Tibial nerve (tissue), 4 donors: ENCODE results near the gene RNF135. TPM values are rescaled to one million over a fixed set of nuclear protein-coding genes. Genes with fewer than 3 reads are reported as not detected.

Source experiments
- DNase-seq, 2 donors: peaks; one replicate each; pipeline ENCODE4 v3.0.0-alpha.2; 2019; ENCODE audit warnings: low spot score in 2 of 2
- H3K27ac ChIP-seq, 4 donors: fragments of 200-600 bp; sonication (generic) in 3 of 4; one replicate each; pipeline ENCODE4 v1.5.1; 2017 to 2019; ENCODE audit warnings: mild to moderate bottlenecking in 1 of 4
- H3K27me3 ChIP-seq, 2 donors: fragments of 200-600 bp; sonication (generic) in 1 of 2; one replicate each; pipeline versions ENCODE4 v1.5.1 to v1.6.0; 2017 to 2019
- H3K36me3 ChIP-seq, 3 donors: fragments of 200-600 bp; sonication (generic); one replicate each; pipeline ENCODE4 v1.5.1; 2018 to 2019
- H3K4me1 ChIP-seq, 4 donors: fragments of 200-600 bp; sonication (generic) in 3 of 4; one replicate each; pipeline ENCODE4 v1.5.1; 2017 to 2019
- H3K4me3 ChIP-seq, 4 donors: fragments of 200-600 bp; sonication (generic) in 3 of 4; one replicate each; pipeline ENCODE4 v1.5.1; 2017 to 2019; ENCODE audit warnings: mild to moderate bottlenecking in 1 of 4, moderate library complexity in 1 of 4
- H3K9me3 ChIP-seq, 4 donors: fragments of 200-600 bp; sonication (generic) in 3 of 4; one replicate each; pipeline ENCODE4 v1.5.1; 2017 to 2019
- CTCF ChIP-seq, 5 experiments: fragments of 200-600 bp in 3 of 5; fragments of 450-650 bp in 2 of 5; sonication (generic) in 3 of 5; IDR thresholded peaks; one replicate each; pipeline ENCODE4 v1.5.1; 2016 to 2019; ENCODE audit warnings: antibody characterized with exemption in 5 of 5, mild to moderate bottlenecking in 3 of 5, moderate library complexity in 2 of 5
- EP300 ChIP-seq, 2 donors: sonication (generic); formaldehyde crosslinking; IDR thresholded peaks; one replicate each; pipeline ENCODE4 v1.6.1; 2017; ENCODE audit warnings: antibody characterized with exemption in 2 of 2, mild to moderate bottlenecking in 1 of 2
- POLR2A ChIP-seq, 2 donors: fragments of 450-650 bp; IDR thresholded peaks; one replicate each; pipeline ENCODE4 v1.6.1; 2017; ENCODE audit warnings: antibody characterized with exemption in 2 of 2, mild to moderate bottlenecking in 2 of 2, moderate library complexity in 2 of 2
- WGBS, 2 donors: methylation state at CpG; one replicate each; pipeline ENCODE4 v1.1.5; 2018; 5-methylcytosine and 5-hydroxymethylcytosine counted together
- total RNA-seq, 4 donors: library from RNA; depleted of rRNA; stranded (reverse); fragments of >200 nt; gene quantifications; one replicate each; pipeline ENCODE4 v1.1.0, GENCODE V29; 2016

RNF135 gene
- total RNA-seq, 4 donors from 2014 or later = 33.3 to 78.3 (median 45.3) TPM

- Histone ChIP-seq H3K4me3 (no peak overlapping the region), H3K9me3 (no peaks in the 10 kb centered on the region), H3K36me3 (peaks cover 2 to 98% (median 19%) of the 10 kb centered on the region in 3 donors), H3K27me3 (no peaks in the 10 kb centered on the region), H3K4me1 (no peaks in the 10 kb centered on the region), H3K27ac (no peak overlapping the region)
- TF ChIP-seq POLR2A (IDR thresholded peaks at IDR 0.05) (no peak), EP300 (IDR thresholded peaks at IDR 0.05) (no peak), CTCF (IDR thresholded peaks at IDR 0.05) (no peak)
- WGBS, 2 donors = 92 to 95% methylated on average over 6 of the region's 6 CpGs
- no peak for DNase-seq
Measured at GRCh38 chr17:30997270-30997669, 26.4 kb downstream of the RNF135 start.

GRCh38 chr17:30997842-30998241 is 27.0 kb downstream of the RNF135 start:
- no peak for DNase-seq
- Histone ChIP-seq H3K27ac (no peak overlapping the region), H3K4me3 (no peak overlapping the region), H3K4me1 (no peaks in the 10 kb centered on the region), H3K27me3 (no peaks in the 10 kb centered on the region), H3K9me3 (no peaks in the 10 kb centered on the region), H3K36me3 (peaks cover 2 to 98% (median 19%) of the 10 kb centered on the region in 3 donors)
- TF ChIP-seq CTCF (IDR thresholded peaks at IDR 0.05) (no peak), EP300 (IDR thresholded peaks at IDR 0.05) (no peak), POLR2A (IDR thresholded peaks at IDR 0.05) (no peak)
- 93 to 98% methylated on average over 5 of the region's 5 CpGs for WGBS, 2 donors

- Histone ChIP-seq H3K9me3 (no peaks in the 10 kb centered on the region), H3K4me3 (no peak overlapping the region), H3K4me1 (no peaks in the 10 kb centered on the region), H3K36me3 (peaks cover 0 to 91% (median 18%) of the 10 kb centered on the region in 3 donors), H3K27me3 (no peaks in the 10 kb centered on the region), H3K27ac (no peak overlapping the region)
- 91 to 93% methylated on average over 7 of the region's 7 CpGs for WGBS, 2 donors
- no peak for DNase-seq
- TF ChIP-seq CTCF (IDR thresholded peaks at IDR 0.05) (no peak), POLR2A (IDR thresholded peaks at IDR 0.05) (no peak), EP300 (IDR thresholded peaks at IDR 0.05) (no peak)
Measured at GRCh38 chr17:31002047-31002446, 31.2 kb downstream of the RNF135 start.

- Histone ChIP-seq H3K36me3 (peaks cover 0 to 78% (median 12%) of the 10 kb centered on the region in 3 donors), H3K27ac (no peak overlapping the region), H3K9me3 (no peaks in the 10 kb centered on the region), H3K4me3 (no peak overlapping the region), H3K27me3 (no peaks in the 10 kb centered on the region), H3K4me1 (no peaks in the 10 kb centered on the region)
- WGBS, 2 donors = 97 to 98% methylated on average over 5 of the region's 5 CpGs
- DNase-seq = no peak
- TF ChIP-seq EP300 (IDR thresholded peaks at IDR 0.05) (no peak), POLR2A (IDR thresholded peaks at IDR 0.05) (no peak), CTCF (IDR thresholded peaks at IDR 0.05) (no peak)
Measured at GRCh38 chr17:31003225-31003866, 32.5 kb downstream of the RNF135 start.

GRCh38 chr17:31004160-31004559 is 33.3 kb downstream of the RNF135 start:
- WGBS, 2 donors = 94 to 95% methylated on average over 2 of the region's 2 CpGs
- H3K27ac ChIP-seq = no peak overlapping the region
- H3K27me3 ChIP-seq = no peaks in the 10 kb centered on the region
- H3K9me3 ChIP-seq = no peaks in the 10 kb centered on the region
- no peak overlapping the region for H3K4me3 ChIP-seq
- no peak for DNase-seq
- peaks cover 0 to 70% (median 4%) of the 10 kb centered on the region in 3 donors for H3K36me3 ChIP-seq
- H3K4me1 ChIP-seq = no peaks in the 10 kb centered on the region
- TF ChIP-seq POLR2A (IDR thresholded peaks at IDR 0.05) = no peak
- TF ChIP-seq CTCF (IDR thresholded peaks at IDR 0.05) = no peak
- TF ChIP-seq EP300 (IDR thresholded peaks at IDR 0.05) = no peak
